ENCODE results near the gene PBRM1. TPM values are rescaled to one million over a fixed set of nuclear protein-coding genes. Genes with fewer than 3 reads are reported as not detected.

PBRM1 gene
- polyA plus RNA-seq, 1 donor = 46.8 TPM

DNA sequence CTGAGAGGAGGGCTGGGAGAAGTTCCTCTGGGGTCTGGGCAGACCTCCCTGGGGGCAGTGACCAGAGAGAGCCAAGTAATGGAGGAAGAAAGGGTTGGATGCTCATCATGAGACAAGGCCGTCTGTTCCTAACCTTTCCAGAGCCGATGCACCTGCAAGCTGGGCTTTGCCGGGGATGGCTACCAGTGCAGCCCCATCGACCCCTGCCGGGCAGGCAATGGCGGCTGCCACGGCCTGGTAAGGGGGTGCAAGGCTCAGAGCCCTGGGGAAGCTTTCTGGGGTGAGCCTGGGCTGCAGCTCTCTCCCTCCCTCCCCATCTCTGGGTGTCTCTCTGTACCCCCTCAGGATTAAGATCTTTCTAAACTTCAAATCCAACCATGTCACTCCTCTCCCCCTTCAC is 174.2 kb downstream of the PBRM1 start:
- DNase-seq (ENCODE audit: low read depth) = no peak

DNA sequence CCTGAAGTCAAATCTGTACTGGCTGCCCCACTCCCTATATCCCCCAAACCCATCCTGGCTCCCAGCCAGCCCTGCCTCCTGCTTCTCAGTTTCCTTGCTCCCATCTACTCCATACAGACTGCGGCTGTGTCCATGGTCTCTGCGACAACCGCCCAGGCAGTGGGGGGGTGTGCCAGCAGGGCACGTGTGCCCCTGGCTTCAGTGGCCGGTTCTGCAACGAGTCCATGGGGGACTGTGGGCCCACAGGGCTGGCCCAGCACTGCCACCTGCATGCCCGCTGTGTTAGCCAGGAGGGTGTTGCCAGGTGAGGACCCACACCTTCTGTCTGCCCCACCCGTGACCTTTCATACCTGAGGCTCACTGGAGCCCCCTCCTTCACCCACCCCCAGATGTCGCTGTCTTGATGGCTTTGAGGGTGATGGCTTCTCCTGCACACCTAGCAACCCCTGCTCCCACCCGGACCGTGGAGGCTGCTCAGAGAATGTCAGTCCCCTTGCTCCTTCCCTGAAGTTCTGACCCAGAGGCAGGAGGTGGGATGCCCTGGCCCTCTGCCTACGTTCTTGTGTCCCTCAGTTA is 175.9 kb downstream of the PBRM1 start:
- DNase-seq (ENCODE audit: low read depth) = no peak

DNA sequence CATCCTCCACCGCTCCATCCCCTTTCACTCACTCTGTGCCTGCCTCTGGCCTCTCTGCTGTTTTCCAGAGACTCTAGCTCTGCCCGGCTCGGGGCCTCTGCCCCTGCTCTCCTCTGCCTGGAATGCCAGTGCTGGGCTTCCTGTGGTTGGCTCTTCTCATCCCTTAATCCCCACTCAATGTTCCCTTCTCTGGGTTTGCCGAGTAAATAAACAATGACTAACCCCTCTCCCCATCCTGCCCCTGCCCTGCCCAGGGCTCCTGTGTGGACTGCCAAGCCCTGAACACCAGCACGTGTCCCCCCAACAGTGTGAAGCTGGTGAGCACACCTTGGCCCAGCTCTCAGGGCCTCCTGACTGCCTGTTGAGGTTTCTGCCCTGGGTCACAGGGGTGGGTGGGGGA is 178.4 kb downstream of the PBRM1 start:
- no peak for DNase-seq (ENCODE audit: low read depth)

DNA sequence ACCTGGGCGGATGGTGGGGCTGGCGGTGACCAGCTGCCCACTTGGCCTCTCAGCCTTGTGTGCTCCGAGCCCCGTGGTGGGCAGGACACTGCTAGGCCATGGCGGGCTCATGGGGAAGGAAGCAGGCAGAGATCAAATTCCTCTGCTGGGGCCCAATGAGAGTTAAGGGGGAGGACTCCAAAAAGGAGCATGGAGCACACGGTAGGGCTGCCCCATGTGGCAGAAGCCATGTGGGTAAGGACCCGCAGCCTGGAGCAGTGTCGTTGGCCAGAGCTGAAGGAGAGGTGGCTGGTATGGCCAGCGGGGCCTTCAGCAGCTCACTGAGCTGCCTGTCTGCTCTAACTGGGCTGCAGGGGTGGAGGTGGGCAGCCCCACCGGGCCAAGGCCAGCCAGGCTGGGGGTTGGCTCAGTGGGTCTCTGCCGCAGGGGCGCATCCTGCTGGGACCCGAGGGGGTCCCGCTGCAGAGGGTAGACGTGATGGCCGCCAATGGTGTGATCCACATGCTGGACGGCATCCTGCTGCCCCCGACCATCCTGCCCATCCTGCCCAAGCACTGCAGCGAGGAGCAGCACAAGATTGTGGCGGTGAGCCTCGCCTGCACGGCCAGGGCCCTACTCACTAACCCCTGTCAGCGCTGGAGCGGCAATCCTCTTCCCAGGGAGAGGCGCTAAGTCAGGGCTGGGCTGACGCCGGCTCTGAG is 179.3 kb downstream of the PBRM1 start:
- no peak for DNase-seq (ENCODE audit: low read depth)

DNA sequence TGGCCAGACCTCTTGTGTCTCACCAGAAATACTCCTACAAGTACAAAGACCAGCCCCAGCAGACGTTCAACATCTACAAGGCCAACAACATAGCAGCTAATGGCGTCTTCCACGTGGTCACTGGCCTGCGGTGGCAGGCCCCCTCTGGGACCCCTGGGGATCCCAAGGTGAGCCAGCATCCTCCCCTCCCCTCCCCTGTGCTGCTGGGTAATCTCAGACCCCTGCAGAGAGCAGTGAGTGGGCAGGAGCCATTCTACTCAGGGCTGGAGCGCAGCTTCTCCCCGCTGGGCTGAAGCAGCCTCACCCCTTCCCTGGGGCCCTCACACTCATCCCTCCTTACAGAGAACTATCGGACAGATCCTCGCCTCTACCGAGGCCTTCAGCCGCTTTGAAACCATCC is 180.7 kb downstream of the PBRM1 start:
- no peak for DNase-seq (ENCODE audit: low read depth)

DNA sequence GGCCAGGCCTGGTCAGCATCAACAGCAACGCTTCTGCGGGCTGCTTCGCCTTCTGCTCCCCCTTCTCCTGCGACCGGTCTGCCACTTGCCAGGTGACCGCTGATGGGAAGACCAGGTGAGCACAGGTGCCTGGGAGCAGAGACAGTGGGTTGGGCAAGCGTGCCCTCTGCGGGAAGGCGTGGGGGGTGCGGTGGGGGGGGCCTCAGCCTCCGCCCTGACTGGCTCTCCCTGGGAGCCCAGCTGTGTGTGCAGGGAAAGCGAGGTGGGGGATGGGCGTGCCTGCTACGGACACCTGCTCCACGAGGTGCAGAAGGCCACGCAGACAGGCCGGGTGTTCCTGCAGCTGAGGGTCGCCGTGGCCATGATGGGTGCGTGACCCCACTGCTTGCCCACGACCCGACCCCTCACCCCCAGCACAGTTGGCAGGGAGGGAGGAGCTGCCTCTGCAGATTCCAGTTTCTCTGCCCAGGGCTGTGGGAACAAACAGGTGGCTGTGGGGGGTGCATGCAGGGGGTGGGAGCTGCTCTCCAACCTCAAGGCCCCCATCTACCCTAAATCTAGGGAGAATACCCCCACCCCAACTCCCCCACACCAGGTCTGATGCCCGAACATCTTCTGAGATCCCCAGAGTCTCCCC is 181.8 kb downstream of the PBRM1 start:
- DNase-seq (ENCODE audit: low read depth) = no peak

DNA sequence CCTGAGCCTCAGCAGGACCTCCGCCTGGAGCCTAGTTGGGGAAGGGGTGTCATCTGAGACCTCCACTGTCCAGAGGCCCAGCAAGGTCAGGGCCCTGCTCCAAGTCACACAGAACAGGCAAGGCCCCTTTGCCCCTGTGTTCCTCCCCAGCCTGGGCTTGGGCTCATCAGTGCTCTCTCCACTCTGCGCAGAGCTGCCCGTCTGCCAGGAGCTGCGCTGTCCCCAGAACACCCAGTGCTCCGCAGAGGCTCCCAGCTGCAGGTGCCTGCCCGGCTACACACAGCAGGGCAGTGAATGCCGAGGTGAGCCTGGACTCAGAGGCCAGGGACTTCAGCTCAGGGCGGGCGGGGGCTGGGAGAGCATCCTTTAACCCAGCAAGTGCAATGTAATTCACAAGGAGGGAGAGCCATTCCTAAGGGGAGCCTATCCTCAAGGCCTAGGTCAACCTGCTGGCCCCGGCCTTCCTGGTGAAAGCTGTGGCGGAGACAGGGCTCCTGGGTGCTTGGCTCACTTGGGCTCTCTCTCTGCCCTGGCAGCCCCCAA is 182.8 kb downstream of the PBRM1 start:
- DNase-seq (ENCODE audit: low read depth) = no peak

DNA sequence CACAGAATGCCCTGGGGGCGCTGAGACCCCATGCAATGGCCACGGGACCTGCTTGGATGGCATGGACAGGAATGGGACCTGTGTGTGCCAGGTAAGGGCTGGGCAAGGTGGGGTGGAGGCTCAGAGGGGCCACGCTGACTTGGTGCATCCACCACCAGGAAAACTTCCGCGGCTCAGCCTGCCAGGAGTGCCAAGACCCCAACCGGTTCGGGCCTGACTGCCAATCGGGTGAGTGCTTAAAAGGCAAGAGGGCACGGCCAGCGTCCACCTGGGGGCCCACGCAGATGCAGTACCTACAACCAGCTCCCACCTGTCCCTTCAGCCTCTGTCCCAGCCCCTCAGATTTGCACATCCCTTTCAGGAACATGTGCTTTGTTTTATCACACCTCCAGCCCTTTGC is 183.7 kb downstream of the PBRM1 start:
- no peak for DNase-seq (ENCODE audit: low read depth)

DNA sequence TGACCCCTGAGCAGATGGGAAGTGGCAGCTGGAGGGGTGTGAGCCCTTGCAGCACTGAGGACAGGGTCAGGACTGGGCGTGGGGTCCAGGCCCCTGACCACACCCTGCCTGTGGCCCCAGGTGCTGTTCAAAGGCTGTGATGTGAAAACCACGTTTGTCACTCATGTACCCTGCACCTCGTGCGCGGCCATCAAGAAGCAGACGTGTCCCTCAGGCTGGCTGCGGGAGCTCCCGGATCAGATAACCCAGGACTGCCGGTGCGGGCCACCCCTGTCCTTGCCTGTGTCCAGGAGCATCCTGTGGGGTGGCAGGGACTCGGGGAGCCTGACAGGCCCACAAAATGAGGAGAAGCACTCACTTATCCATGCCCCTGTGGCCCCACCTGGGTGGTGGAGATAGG is 184.7 kb downstream of the PBRM1 start:
- no peak for DNase-seq (ENCODE audit: low read depth)

DNA sequence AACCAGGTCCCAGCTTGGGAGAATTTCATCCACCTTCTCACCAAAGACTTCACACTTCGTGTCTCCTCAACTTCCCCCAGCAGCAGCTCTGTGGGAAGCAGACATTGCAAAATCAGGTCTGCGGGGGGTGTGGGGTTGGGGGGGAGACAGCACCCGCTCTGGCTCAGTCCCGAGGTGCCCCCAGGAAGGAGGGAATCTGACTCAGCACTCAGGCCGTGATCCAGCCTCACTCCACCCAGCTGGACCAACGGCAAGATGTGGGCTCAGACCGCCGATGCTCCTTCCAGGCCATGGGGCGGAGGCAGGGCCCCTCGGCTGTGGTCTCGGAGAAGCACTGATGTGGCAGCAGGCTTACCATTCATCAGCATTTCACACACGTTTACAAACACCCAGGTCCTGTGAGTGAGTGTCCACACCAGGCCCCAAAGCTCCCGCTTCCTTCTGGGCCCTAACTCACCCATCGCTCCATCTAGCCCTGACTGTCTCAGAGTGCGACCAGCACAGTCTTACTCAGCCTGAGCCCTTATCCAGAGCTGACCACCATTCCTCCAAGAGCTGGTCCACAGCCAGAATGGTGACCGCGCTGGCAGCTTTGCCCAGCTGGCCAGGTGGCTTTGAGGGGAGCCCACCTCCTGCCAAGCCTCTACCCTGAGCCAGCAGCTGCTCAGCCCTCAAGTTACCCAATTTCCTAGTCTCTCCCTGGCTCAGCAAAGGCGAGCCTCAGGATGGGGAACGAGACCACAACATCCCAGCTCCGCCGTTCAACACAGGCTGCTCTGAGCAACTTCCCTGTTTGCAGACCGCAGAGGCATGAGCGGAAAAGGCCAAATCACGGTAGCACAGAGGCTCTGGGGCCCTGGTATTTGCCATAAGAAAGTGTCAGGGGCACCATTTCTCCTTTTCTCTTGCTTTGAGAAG is 187.3 kb downstream of the PBRM1 start:
- peak; percentile 17 for DNase-seq (ENCODE audit: low read depth)

DNA sequence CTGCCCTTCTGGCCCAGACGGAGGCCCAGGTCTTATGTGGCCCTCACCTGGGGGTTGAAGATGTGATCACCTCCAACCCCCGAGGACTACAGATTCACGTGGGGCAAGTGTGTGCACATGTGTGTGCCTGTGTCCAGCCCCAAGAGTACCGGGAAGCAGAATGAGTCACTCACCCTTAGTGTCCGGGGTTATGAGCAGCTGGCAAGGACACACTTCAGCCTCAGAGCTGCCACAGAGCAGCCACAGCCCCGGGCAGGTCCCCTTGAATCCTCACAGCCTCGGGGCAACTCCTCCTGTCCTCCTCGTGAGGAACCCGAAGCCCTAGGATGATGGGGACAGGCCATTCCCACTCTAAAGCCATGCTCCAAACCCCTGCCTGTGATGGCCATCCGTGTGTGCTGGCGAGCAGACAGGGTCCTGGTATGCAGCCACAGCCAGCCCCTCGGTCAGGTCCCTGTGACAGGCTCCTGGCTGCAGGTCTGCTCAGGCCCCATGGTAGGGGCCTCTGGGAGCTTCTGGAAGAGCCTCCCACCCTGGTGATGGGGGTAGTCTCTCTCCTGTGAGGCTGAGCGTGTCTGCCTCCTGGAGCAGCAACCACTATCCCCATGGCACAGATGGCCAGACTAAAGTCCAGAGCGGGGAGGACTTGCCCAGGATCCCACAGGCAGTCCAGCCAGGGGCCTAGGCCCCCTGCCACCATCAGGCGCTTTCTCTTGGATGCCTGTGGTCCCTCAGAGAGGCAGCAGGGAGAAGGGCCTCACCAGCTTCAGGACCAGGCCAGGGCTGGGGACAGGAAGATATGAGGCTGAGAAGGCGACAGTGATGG is 189.7 kb downstream of the PBRM1 start:
- no peak for DNase-seq (ENCODE audit: low read depth)

Other genes starting within 250 kb of the PBRM1 start
- 14.1 TPM for gene SEMA3G, start 240.8 kb downstream of the PBRM1 start, polyA plus RNA-seq (ENCODE audit: insufficient read length)
- gene TNNC1, start 231.9 kb downstream of the PBRM1 start, polyA plus RNA-seq (ENCODE audit: insufficient read length) = 671 TPM
- 64.7 TPM for gene NISCH, start 230.3 kb downstream of the PBRM1 start, polyA plus RNA-seq (ENCODE audit: insufficient read length)
- 37.3 TPM for gene STAB1, start 190.6 kb downstream of the PBRM1 start, polyA plus RNA-seq (ENCODE audit: insufficient read length)
- 80.6 TPM for gene NT5DC2, start 152.1 kb downstream of the PBRM1 start, polyA plus RNA-seq (ENCODE audit: insufficient read length)
- gene UQCC5, start 149.3 kb downstream of the PBRM1 start, polyA plus RNA-seq (ENCODE audit: insufficient read length) = 11.5 TPM
- 86.8 TPM for gene GNL3, start 119 bp upstream of the PBRM1 start, polyA plus RNA-seq (ENCODE audit: insufficient read length)
- 63.7 TPM for gene GLT8D1, start 19.9 kb upstream of the PBRM1 start, polyA plus RNA-seq (ENCODE audit: insufficient read length)
- 76.5 TPM for gene SPCS1, start 20.2 kb upstream of the PBRM1 start, polyA plus RNA-seq (ENCODE audit: insufficient read length)
- 9.9 TPM for gene NEK4, start 85.0 kb upstream of the PBRM1 start, polyA plus RNA-seq (ENCODE audit: insufficient read length)
- not detected for gene ITIH1, start 91.7 kb upstream of the PBRM1 start, polyA plus RNA-seq (ENCODE audit: insufficient read length)
- 1.2 TPM for gene ITIH3, start 108.9 kb upstream of the PBRM1 start, polyA plus RNA-seq (ENCODE audit: insufficient read length)
- 32.4 TPM for gene ITIH4, start 144.8 kb upstream of the PBRM1 start, polyA plus RNA-seq (ENCODE audit: insufficient read length)
- 169 TPM for gene MUSTN1, start 149.1 kb upstream of the PBRM1 start, polyA plus RNA-seq (ENCODE audit: insufficient read length)
- gene STIMATE, start 211.6 kb upstream of the PBRM1 start, polyA plus RNA-seq (ENCODE audit: insufficient read length) = 7.0 TPM